GM18909 (cell line): ENCODE results near the gene MRPL54.
"Not testable (repeated sequence)": the region's sequence is repeated elsewhere in the genome, so short reads cannot be mapped to it uniquely, and the experiment has no call there.

Experiments
- ATAC-seq: cut with Tn5 transposase; IDR thresholded peaks from one replicate; pipeline ENCODE4 v1.9.1; 2021; ENCODE audit warnings: mild to moderate bottlenecking; ENCODE audit not compliant: unreplicated experiment, poor library complexity

Gene MRPL54

DNA sequence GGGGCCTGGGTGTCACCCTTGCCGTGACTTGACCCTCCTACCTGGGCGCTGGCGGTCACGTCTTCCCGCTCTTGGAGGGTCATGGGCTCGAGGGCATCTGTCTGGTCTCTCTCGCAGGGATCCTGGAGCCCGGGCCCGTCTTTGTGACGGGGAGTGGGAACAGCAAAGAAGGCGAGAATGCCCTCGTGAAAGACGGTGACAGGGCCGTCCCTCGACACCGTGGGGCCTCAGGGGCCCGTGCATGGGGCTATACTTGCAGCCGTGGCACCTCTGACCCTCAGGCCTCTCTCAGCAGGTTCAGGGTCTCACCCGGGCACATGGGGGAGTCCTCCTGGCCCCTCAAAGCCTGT lies 44.6 kb downstream of the MRPL54 start:
- no peak for ATAC-seq

GRCh38 chr19:3807574-3808354 lies 45.3 kb downstream of the MRPL54 start:
- ATAC-seq = no peak

DNA sequence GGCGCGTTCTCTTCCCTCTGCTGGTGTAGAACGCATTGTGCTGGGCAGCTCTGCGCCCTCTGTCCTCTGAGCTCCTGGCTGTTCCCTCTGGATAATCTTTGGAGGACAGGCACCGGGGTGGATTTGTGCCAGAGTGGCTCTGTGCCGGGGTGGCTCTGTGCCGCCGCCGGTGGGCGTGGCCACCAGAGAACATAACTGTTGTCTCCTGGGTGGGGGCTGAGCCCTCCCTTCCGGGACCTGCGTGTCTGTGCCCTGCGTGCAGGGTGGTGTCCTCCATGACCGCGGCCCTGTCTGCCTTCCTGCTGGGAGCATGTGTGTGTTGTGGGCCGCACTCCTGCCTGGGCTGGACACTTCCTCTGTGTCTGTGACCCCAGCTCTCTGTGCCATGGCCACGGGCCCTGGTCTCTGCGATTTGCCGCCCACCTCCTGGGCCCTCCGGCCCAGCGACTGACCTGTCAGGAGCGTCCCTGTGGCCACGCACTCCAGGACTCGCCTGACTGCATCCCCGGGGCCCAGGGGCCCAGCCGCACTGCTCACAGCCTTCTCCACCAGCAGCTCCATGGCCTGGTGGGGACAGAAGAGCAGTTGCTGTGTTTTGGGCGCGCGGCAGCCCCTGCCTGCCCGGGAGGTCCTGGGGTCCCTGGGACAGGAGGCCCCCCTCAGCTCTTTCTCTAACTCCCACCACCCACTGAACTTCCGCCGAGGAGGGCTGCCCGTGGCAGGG lies 46.1 kb downstream of the MRPL54 start:
- no peak for ATAC-seq

DNA sequence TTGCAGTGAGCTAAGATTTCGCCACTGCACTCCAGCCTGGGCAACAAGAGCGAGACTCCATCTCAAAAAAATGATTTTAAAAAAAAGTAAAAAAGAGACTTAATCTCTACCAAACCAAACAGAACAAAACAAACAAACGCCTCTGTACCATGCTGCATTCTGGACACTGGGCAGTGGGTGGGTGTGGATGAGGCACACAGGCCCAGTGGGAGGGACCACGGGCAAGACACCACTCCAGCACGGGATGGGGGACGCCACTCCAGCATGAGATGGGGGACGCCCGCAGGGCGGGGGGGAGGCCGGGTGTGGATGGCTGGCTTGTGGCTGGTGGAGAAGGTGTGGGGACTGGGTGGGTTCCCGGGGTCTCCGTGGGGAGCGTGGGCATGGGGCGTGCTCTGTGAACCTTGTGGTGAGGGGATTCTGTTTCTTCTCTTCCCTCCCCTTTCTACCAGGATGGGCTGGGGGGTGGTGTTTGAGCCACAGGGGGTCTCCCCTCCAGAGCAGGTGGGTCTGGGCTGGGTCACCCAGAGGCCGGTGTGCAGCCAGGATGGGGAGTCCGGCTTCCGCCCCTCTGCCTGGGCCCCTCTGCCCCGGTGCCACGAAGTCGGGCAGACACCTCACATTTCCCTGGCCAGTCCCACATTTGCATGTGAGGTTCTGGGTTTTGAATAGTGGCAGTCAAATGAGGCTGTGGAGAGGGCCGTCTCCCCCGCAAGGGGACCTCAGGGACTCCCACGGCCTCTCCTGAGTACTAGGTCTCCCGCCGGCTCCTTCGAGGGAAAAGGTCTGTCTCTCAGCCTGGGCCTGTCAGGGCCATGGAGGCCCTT lies 47.6 kb downstream of the MRPL54 start:
- ATAC-seq = no peak

- no peak for ATAC-seq
These were observed 48.4 kb downstream of the MRPL54 start for GRCh38 chr19:3810708-3811355.

DNA sequence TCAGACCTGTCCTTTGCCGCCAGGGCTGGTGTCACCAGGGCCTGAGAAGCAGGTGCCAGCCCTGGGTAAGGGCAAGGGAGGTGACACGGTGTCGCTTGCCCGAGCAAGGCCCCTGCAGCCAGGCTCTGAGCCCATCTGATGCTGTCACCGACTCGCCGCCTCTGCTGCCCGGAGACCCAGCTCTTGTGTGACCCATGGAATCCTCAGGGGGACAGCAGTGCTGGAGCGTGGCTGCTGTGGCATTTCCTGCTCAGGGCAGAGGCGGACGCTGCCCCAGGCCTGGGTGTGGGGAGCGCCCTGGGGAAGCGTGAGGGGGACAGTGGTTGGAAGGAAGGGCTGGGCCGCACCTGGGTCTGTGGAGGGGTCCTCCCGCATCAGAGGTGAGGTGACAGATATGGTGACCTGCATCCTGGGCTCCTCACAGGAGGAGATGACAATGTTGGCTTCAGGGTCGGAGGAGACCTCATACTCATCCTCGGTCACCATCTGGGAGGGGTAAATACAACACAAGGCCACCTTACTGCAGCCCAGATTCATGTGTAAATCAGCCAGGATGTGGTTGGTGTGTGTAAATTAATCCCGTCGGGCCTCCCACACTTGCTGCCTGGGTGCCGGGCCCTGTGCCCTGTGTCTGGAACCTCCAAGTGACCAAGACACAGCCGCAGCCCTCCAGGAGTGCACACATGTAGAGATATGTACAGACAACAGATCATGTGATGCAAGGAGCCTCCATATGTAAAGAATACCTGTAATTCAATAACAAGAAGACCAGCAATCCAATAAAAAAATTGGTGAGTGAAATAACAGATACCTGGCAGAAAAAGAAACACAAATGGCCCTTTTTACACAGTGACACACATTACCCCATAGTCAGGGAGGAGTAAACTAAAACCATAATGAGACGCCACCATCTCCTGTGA lies 51.3 kb downstream of the MRPL54 start:
- no peak for ATAC-seq

- no peak for ATAC-seq
These were observed 52.2 kb downstream of the MRPL54 start for GRCh38 chr19:3814648-3815047.

DNA sequence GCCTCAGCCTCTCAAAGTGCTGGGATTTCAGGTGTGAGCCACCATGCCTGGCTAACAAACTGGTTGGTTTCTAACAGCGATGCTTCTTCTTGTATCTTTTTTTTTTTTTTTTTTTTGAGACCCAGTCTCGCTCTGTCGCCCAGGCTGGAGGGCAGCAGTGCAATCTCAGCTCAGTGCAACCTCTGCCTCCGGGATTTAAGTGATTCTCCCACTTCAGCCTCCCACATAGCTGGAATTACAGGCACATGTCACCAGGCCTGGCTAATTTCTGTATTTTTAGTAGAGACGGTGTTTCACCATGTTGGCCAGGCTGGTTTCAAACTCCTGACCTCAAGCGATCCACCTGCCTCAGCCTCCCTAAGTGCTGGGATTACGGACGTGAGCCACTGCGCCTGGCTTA lies 53.7 kb downstream of the MRPL54 start:
- not testable (repeated sequence) for ATAC-seq

DNA sequence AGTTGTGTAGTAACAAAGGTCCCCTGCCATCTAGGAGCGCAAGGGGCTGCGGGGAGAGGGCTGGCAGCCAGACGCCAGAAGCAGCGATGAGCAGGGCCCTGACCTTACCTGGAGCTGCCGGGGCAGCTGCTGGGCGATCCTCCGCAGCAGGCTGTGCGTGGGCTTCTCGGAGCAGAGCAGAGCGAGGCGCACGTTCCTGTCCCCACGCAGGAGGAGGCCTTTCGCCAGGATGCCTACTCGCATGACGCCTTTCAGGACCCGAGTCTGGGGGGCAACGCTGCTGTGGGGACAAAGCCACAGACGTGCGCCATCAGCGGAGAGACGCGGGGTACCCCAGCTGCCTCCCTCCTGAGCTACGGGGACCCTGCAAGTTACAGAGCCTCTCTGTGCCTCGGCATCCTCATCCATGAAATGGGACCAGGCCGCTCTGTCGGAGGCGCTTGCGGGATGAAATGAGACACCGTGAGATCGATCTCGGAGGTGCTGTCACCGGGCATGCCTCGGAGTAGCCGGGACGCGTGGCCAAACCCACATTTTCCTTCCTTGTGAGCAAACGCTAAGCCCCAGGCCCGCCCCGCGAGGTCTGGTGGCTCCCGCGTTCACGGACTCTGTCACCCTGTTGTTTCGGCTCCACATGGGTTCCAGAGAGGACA lies 54.2 kb downstream of the MRPL54 start:
- ATAC-seq = no peak
